Measurements from ENCODE around the gene ARHGEF12.

Gene ARHGEF12

DNA sequence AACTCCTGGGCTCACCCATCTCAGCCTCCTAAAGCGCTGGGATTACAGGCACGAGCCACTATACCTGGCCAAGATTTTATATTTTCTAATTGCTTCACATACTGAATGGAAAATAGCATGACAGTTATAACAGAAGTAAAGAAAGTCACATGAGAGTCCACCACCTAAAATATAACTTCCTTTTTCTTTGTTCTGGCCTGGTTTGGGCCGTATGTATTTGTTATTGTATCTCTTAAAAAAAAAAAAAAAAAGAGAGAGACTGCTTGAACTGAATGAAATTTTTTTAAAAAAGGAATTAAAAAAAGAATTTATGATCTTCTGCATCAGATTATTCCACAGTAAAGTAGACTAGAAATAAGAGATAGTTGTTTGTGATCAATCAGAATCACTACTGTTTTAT, 89.3 kb downstream of the ARHGEF12 start:
- H3K36me3 ChIP-seq (replicated peaks; ENCODE audit: low read depth, low read length) = peaks cover 2% of the 10 kb centered on the region

DNA sequence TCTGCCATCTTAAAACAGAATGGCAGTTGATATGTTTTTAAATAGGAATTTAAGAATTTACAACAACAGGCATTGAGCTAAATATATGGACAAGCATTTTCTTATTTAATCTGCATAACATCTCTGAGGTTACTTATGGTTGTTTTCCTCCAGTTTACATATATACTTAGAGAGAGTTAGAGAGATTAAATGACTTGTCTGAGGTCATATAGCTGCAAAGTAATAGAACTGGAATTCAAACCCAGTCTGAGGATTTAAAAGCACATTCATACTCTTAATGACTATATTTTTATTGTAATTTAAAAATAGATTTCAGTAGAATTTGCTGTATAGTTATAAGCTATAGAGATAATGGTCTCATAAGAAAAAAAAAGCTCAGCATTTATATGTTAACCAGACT, 93.9 kb downstream of the ARHGEF12 start:
- Histone ChIP-seq H3K9ac (ENCODE audit: low read length) (no peak overlapping the region), H3K36me3 (replicated peaks; ENCODE audit: low read depth, low read length) (no peaks in the 10 kb centered on the region), H3K4me1 (ENCODE audit: low read length) (peaks cover 21% of the 10 kb centered on the region), H2AFZ (ENCODE audit: low read depth, low read length) (no peak overlapping the region), H3K27me3 (ENCODE audit: low read depth, low read length) (no peaks in the 10 kb centered on the region), H4K20me1 (ENCODE audit: insufficient read depth, low read length) (no peaks in the 10 kb centered on the region), H3K4me3 (ENCODE audit: low read length) (no peak overlapping the region), H3K9me3 (ENCODE audit: insufficient read depth, low read length) (no peaks in the 10 kb centered on the region), H3K27ac (ENCODE audit: low read length) (no peak overlapping the region), H3K79me2 (ENCODE audit: low read length) (no peaks in the 10 kb centered on the region), H3K4me2 (ENCODE audit: low read length) (no peak overlapping the region)
- TF ChIP-seq, protein P1, sequence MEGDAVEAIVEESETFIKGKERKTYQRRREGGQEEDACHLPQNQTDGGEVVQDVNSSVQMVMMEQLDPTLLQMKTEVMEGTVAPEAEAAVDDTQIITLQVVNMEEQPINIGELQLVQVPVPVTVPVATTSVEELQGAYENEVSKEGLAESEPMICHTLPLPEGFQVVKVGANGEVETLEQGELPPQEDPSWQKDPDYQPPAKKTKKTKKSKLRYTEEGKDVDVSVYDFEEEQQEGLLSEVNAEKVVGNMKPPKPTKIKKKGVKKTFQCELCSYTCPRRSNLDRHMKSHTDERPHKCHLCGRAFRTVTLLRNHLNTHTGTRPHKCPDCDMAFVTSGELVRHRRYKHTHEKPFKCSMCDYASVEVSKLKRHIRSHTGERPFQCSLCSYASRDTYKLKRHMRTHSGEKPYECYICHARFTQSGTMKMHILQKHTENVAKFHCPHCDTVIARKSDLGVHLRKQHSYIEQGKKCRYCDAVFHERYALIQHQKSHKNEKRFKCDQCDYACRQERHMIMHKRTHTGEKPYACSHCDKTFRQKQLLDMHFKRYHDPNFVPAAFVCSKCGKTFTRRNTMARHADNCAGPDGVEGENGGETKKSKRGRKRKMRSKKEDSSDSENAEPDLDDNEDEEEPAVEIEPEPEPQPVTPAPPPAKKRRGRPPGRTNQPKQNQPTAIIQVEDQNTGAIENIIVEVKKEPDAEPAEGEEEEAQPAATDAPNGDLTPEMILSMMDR (IDR thresholded peaks at IDR 0.05; ENCODE audit: low read depth, low read length) = no peak
- TF ChIP-seq EZH2phosphoT487 (IDR thresholded peaks at IDR 0.05; ENCODE audit: low read depth) = no peak

More for the DNA sequence above, 89.3 kb downstream of the ARHGEF12 start:
- Histone ChIP-seq H3K9ac (ENCODE audit: low read length) (no peak overlapping the region), H3K4me3 (ENCODE audit: low read length) (no peak overlapping the region), H3K79me2 (ENCODE audit: low read length) (no peaks in the 10 kb centered on the region), H3K9me3 (ENCODE audit: insufficient read depth, low read length) (no peaks in the 10 kb centered on the region), H3K27ac (ENCODE audit: low read length) (no peak overlapping the region), H3K4me1 (ENCODE audit: low read length) (peaks cover 15% of the 10 kb centered on the region), H2AFZ (ENCODE audit: low read depth, low read length) (no peak overlapping the region), H4K20me1 (ENCODE audit: insufficient read depth, low read length) (no peaks in the 10 kb centered on the region), H3K4me2 (ENCODE audit: low read length) (peak overlapping the region; percentile 28), H3K27me3 (ENCODE audit: low read depth, low read length) (no peaks in the 10 kb centered on the region)
- TF ChIP-seq EZH2phosphoT487 (IDR thresholded peaks at IDR 0.05; ENCODE audit: low read depth) = no peak
- TF ChIP-seq, protein P1 (IDR thresholded peaks at IDR 0.05; ENCODE audit: low read depth, low read length) = no peak

DNA sequence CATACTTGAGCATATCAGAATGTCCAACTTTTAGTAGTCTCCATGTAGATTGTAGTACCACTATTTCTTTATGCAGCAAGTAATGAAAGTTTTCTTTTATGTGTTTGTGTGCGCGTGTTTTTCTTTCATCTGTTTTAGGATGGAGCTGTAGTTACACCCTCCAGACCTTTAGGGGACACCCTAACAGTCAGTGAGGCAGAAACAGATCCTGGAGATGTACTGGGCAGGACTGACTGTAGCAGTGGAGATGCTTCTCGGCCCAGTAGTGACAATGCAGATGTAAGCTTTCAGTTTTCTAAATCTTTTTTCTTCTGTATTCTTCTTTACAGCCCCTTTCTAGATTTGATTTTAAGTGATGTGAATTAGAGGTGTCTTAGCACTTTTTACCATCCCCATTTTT, 95.4 kb downstream of the ARHGEF12 start:
- no peak overlapping the region for H3K27ac ChIP-seq (ENCODE audit: low read length)
- H3K9me3 ChIP-seq (ENCODE audit: insufficient read depth, low read length) = no peaks in the 10 kb centered on the region
- H3K9ac ChIP-seq (ENCODE audit: low read length) = no peak overlapping the region
- H3K4me3 ChIP-seq (ENCODE audit: low read length) = peak overlapping the region; percentile 1; the same call in 1 of the 2 replicates
- TF ChIP-seq, protein P1 (IDR thresholded peaks at IDR 0.05; ENCODE audit: low read depth, low read length) = peak; percentile 41
- TF ChIP-seq EZH2phosphoT487 (IDR thresholded peaks at IDR 0.05; ENCODE audit: low read depth) = no peak
- peaks cover 13% of the 10 kb centered on the region for H3K4me1 ChIP-seq (ENCODE audit: low read length)
- no peaks in the 10 kb centered on the region for H3K27me3 ChIP-seq (ENCODE audit: low read depth, low read length)
- H4K20me1 ChIP-seq (ENCODE audit: insufficient read depth, low read length) = no peaks in the 10 kb centered on the region
- H3K79me2 ChIP-seq (ENCODE audit: low read length) = no peaks in the 10 kb centered on the region
- no peak overlapping the region for H2AFZ ChIP-seq (ENCODE audit: low read depth, low read length)
- peak overlapping the region; percentile 18 for H3K4me2 ChIP-seq (ENCODE audit: low read length)
- H3K36me3 ChIP-seq (replicated peaks; ENCODE audit: low read depth, low read length) = no peaks in the 10 kb centered on the region

DNA sequence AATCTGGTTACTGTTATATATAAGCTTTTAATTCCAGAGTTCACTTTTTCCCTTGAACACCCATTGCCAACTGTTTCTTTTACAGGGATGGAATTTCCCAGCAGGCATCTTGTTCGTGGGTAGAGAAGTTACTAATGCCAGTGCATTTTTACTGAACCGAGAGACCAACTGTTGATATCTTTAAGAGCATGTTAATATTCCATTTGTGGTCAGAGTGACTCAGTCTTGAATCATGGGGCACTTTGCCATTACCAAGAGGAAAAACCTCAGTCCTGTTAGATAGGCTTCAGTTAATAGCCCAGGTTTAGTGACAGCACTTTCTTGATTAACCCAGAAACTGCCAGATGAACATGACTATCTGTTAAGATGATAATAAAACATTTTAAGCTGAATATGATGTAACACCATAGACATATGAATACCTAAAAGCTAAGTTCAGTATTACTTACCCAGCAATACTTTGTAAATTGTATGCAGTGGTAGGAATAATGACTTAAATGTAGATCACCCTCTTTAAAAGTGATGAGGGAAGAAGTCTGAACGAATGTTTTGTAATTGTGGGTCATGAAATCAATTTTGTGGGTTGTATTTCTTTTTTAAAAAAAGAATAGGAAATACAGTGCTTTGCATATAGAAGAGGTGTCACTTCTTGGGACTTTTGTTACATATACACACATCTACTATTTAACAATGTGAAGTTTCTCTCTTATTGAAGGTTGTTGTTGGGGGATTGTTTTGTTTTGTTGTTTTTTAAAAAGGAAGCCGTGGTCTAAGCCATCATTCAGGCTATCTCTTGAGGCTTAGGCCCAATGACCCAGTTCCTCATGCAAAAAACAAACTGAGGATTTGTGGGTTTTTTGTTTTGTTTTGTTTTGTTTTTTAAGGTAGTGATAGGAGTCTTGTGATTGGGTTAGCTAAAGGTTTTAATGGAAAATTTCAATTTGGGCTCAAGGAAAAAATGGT, 96.1 kb downstream of the ARHGEF12 start:
- Histone ChIP-seq H2AFZ (ENCODE audit: low read depth, low read length) (no peak overlapping the region), H4K20me1 (ENCODE audit: insufficient read depth, low read length) (no peaks in the 10 kb centered on the region), H3K9me3 (ENCODE audit: insufficient read depth, low read length) (no peaks in the 10 kb centered on the region), H3K27me3 (ENCODE audit: low read depth, low read length) (no peaks in the 10 kb centered on the region), H3K27ac (ENCODE audit: low read length) (no peak overlapping the region), H3K36me3 (replicated peaks; ENCODE audit: low read depth, low read length) (no peaks in the 10 kb centered on the region), H3K9ac (ENCODE audit: low read length) (no peak overlapping the region), H3K79me2 (ENCODE audit: low read length) (no peaks in the 10 kb centered on the region), H3K4me2 (ENCODE audit: low read length) (peak overlapping the region; percentile 18), H3K4me1 (ENCODE audit: low read length) (peaks cover 13% of the 10 kb centered on the region), H3K4me3 (ENCODE audit: low read length) (peak overlapping the region; percentile 1; the same call in 1 of the 2 replicates)
- TF ChIP-seq, protein P1 (IDR thresholded peaks at IDR 0.05; ENCODE audit: low read depth, low read length) = no peak
- no peak for TF ChIP-seq EZH2phosphoT487 (IDR thresholded peaks at IDR 0.05; ENCODE audit: low read depth)

Data from OCI-LY3 (cell line).